H1 (cell line): Measurements from ENCODE around the gene NEGR1. TPM values are rescaled to one million over a fixed set of nuclear protein-coding genes. Genes with fewer than 3 reads are reported as not detected.

Experiments
- BACH1 ChIP-seq: IDR thresholded peaks from 2 replicates; pipeline ENCODE4 v1.6.1; 2012; ENCODE audit warnings: low read length, improper control_type of control experiment
- CEBPB ChIP-seq: IDR thresholded peaks from 2 replicates; pipeline ENCODE4 v1.6.1; 2012; ENCODE audit warnings: low read depth, low read length
- EZH2 ChIP-seq: fragments of 200-600 bp; sonication (generic); IDR thresholded peaks from 2 replicates; pipeline ENCODE4 v1.7.1; 2012; ENCODE audit warnings: low read depth, mild to moderate bottlenecking, moderate library complexity, low read length, inconsistent platforms; ENCODE audit not compliant: severe bottlenecking
- NANOG ChIP-seq: IDR thresholded peaks from 2 replicates; pipeline ENCODE4 v1.6.1; 2011; ENCODE audit warnings: low read length, low read depth, mild to moderate bottlenecking, inconsistent platforms; ENCODE audit not compliant: insufficient read depth, poor library complexity, severe bottlenecking
- RAD21 ChIP-seq, 2 experiments: IDR thresholded peaks in 1 of 2; conservative IDR thresholded peaks in 1 of 2; 2 replicates each; pipeline ENCODE4 v1.6.1; 2011; ENCODE audit warnings: low read depth in 2 of 2, low read length in 2 of 2, improper control_type of control experiment in 1 of 2, inconsistent platforms in 1 of 2, mild to moderate bottlenecking in 1 of 2, moderate library complexity in 1 of 2
- RFX5 ChIP-seq: IDR thresholded peaks from 2 replicates; pipeline ENCODE4 v1.6.1; 2011; ENCODE audit warnings: low read depth, low read length, improper control_type of control experiment, borderline replicate concordance
- TCF12 ChIP-seq: IDR thresholded peaks from 2 replicates; pipeline ENCODE4 v1.6.1; 2011; ENCODE audit warnings: low read depth, mild to moderate bottlenecking, low read length
- ZNF274 ChIP-seq: IDR thresholded peaks from 2 replicates; pipeline ENCODE4 v1.7.0; 2012; ENCODE audit warnings: low read length, borderline replicate concordance; ENCODE audit errors: extremely low read depth
- polyA plus RNA-seq, 7 experiments: library from polyadenylated mRNA; depleted of rRNA in 3 of 7; stranded (reverse) in 5 of 7; unstranded in 2 of 7; fragments of >200 nt in 5 of 7; fragments of 200-250 nt in 2 of 7; gene quantifications; 1 replicate in 5 of 7; 2 replicates in 1 of 7; 4 replicates in 1 of 7; pipeline versions ENCODE4 v1.2.1 to v1.2.3, GENCODE V29; 2011 to 2013; ENCODE audit warnings: missing spikeins in 2 of 7, mixed read lengths in 2 of 7
- total RNA-seq: library from RNA; stranded (reverse); fragmentation: NEBNext Ultra II Directional; extraction: Animal tissue kit (Norgen Biotek cat#: 25700); gene quantifications from 2 replicates; pipeline ENCODE4 v1.2.1, GENCODE V29; 2021
- TF ChIP-seq, protein P1 (sequence below): IDR thresholded peaks from 2 replicates; pipeline ENCODE4 v1.6.1; 2011; ENCODE audit warnings: low read length, improper control_type of control experiment

The NEGR1 gene
- total and polyA plus RNA-seq, 2 of the 8 experiments (the other 6 are each of a cell fraction or from before 2014, with no cell fraction given), result 0.71 to 1.3 TPM

DNA sequence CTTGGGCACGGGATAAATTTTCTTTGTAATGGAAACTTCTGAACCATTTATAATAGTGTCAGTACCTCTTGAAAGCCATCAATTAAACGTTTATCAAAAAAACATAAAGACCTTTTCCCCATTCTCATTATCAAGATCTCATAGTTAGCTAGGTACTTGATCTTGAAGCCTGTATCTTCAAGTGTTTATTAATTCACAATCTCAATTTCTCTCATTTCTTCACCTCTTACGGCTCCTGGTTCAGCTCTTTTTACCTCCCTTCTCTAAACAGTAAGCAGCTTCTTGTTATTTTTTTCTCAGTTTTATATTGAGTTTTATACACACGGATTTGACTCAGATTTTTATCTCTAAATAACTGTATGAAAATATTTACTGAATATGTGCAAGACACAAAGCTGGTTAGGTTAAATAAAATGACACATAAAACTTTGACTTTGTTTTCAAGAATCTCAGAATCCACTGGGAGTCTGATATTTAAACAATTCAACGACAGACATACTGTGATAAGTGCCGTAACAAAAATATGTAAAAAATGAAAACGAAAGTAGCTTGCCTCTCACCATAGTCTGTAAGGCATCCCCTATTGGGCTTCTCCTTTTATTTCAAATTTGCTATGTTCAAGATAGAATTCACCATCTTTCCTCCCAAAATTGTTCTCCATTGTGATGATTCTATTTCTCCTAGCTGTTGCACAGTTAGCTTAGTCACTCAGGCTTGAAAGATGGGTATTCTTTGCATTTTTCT is 789.9 kb downstream of the NEGR1 start (continued):
- TF ChIP-seq NANOG, result no peak
- no peak for TF ChIP-seq EZH2
- TF ChIP-seq CEBPB, result no peak
- TF ChIP-seq TCF12, result no peak
- no peak for TF ChIP-seq ZNF274
- TF ChIP-seq BACH1, result no peak
- TF ChIP-seq RAD21 (IDR thresholded peaks at IDR 0.05 in 1 of 2, conservative IDR thresholded peaks at IDR 0.05 in 1 of 2; ENCODE audit: low read depth in 2 of 2, low read length in 2 of 2), result no peak
- TF ChIP-seq, protein P1, sequence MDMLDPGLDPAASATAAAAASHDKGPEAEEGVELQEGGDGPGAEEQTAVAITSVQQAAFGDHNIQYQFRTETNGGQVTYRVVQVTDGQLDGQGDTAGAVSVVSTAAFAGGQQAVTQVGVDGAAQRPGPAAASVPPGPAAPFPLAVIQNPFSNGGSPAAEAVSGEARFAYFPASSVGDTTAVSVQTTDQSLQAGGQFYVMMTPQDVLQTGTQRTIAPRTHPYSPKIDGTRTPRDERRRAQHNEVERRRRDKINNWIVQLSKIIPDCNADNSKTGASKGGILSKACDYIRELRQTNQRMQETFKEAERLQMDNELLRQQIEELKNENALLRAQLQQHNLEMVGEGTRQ, result no peak
- TF ChIP-seq RFX5, result no peak
